A673 (cell line): ENCODE results near the gene SPNS3.

Source experiments
- EZH2 ChIP-seq: fragments of 200-600 bp; sonication (generic); IDR thresholded peaks from 2 replicates; pipeline ENCODE4 v1.6.1; 2017; ENCODE audit warnings: borderline replicate concordance, low read depth, mild to moderate bottlenecking, mixed read lengths, antibody characterized with exemption, low read length; ENCODE audit not compliant: poor library complexity, severe bottlenecking
- TF ChIP-seq, protein P1 (sequence below): fragments of 300-800, 200-600 bp; sonication (generic); conservative IDR thresholded peaks from 2 replicates; pipeline ENCODE4 v1.5.1; 2017; ENCODE audit warnings: low read depth, mild to moderate bottlenecking, antibody characterized with exemption, low read length, moderate library complexity, mixed read lengths

DNA sequence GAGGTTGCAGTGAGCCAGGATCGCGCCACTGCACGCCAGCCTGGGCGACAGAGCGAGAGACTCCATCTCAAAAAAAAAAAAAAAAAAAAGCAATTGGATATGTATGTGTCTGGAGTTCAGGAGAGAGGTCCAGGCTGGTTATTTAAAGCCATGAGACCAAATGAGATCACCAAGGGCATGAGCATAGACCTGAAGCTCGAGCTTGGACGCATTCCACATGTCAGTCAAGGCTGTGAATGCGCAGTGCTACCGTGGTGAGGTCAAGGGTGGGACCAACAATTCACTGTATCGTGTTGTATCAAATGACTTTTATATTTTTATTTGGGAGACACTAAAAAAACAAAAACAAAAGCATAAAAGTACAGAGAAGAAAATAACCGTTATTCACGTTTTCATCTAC lies 35.8 kb downstream of the SPNS3 start:
- TF ChIP-seq, protein P1, sequence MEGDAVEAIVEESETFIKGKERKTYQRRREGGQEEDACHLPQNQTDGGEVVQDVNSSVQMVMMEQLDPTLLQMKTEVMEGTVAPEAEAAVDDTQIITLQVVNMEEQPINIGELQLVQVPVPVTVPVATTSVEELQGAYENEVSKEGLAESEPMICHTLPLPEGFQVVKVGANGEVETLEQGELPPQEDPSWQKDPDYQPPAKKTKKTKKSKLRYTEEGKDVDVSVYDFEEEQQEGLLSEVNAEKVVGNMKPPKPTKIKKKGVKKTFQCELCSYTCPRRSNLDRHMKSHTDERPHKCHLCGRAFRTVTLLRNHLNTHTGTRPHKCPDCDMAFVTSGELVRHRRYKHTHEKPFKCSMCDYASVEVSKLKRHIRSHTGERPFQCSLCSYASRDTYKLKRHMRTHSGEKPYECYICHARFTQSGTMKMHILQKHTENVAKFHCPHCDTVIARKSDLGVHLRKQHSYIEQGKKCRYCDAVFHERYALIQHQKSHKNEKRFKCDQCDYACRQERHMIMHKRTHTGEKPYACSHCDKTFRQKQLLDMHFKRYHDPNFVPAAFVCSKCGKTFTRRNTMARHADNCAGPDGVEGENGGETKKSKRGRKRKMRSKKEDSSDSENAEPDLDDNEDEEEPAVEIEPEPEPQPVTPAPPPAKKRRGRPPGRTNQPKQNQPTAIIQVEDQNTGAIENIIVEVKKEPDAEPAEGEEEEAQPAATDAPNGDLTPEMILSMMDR: no peak
- TF ChIP-seq EZH2: no peak
